K562 (cell line): ENCODE data around the gene FABP2. TPM values are rescaled to one million over a fixed set of nuclear protein-coding genes. Genes with fewer than 3 reads are reported as not detected.

Experiments used
- ATAC-seq: fragments of 200-7000 bp; cut with Tn5 transposase; 3 replicates; pipeline ENCODE4 v1.9.1; 2020; ENCODE audit warnings: moderate library complexity
- BruUV-seq: library from RNA; stranded (reverse); fragments of 400-500 nt; replicated peaks from 2 replicates; lab custom pipeline; 2021; lab: Mats Ljungman, UMichigan
- CTCF ChIA-PET: fragments of 300-600 bp; formaldehyde crosslinking; extraction: SDS; loops from one replicate; lab custom pipeline; 2021; ENCODE audit warnings: low intra/inter-chr PET ratio; lab: Yijun Ruan, JAX
- POLR2A ChIA-PET: fragments of 300-600, 350-650 bp; sonication (Branson Sonifier 250); formaldehyde crosslinking; extraction: SDS; loops from one replicate; lab custom pipeline; 2021; ENCODE audit warnings: antibody characterized with exemption, inconsistent platforms; lab: Yijun Ruan, JAX
- DNase-seq, 4 experiments: peaks; one replicate each; pipeline versions ENCODE4 v3.0.0 to v3.0.0-alpha.2; 2011 to 2018; ENCODE audit warnings: low spot score in 3 of 4, mixed read lengths in 3 of 4; ENCODE audit errors: extremely low read depth in 1 of 4
- FAIRE-seq: peaks from 2 replicates; lab custom pipeline; 2011; peaks lifted over from hg19 to GRCh38; lab: Jason Lieb, UNC
- H2AFZ ChIP-seq: 2 replicates; pipeline ENCODE4 v1.6.0; 2011; ENCODE audit warnings: low read depth, low read length, control low read depth, inconsistent platforms
- H3K27ac ChIP-seq: fragments of 200-600 bp; 3 replicates; pipeline ENCODE4 v1.8.0; 2011; ENCODE audit warnings: low read depth, mild to moderate bottlenecking, control low read depth, inconsistent platforms, low read length, moderate library complexity, mixed read lengths; ENCODE audit errors: extremely low read depth
- H3K27me3 ChIP-seq, 2 experiments: fragments of 300-600 bp in 1 of 2; 2 replicates in 1 of 2; 3 replicates in 1 of 2; pipeline versions ENCODE4 v1.6.0 to v1.8.0; 2011; ENCODE audit warnings: inconsistent platforms in 2 of 2, low read length in 2 of 2, mild to moderate bottlenecking in 1 of 2, mixed read lengths in 1 of 2, moderate library complexity in 1 of 2; ENCODE audit not compliant: control insufficient read depth in 2 of 2, insufficient read depth in 2 of 2
- H3K36me3 ChIP-seq: fragments of 300-600 bp; 3 replicates; pipeline ENCODE4 v1.8.0; 2011; ENCODE audit warnings: mild to moderate bottlenecking, low read length, inconsistent platforms; ENCODE audit not compliant: control insufficient read depth, insufficient read depth
- H3K4me1 ChIP-seq, 2 experiments: fragments of 200-600 bp in 1 of 2; replicated peaks in 1 of 2; 2 replicates in 1 of 2; 3 replicates in 1 of 2; pipeline versions ENCODE4 v1.5.1 to v1.8.0; 2011; ENCODE audit warnings: inconsistent platforms in 2 of 2, low read length in 2 of 2, mild to moderate bottlenecking in 1 of 2, mixed read lengths in 1 of 2, moderate library complexity in 1 of 2; ENCODE audit not compliant: control insufficient read depth in 2 of 2, insufficient read depth in 2 of 2
- H3K4me2 ChIP-seq: 2 replicates; pipeline ENCODE4 v1.6.1; 2011; ENCODE audit warnings: low read length, control low read depth, inconsistent platforms, mixed read lengths; ENCODE audit not compliant: insufficient read depth
- H3K4me3 ChIP-seq: fragments of 200-600 bp; sonication (generic), shearing (Covaris generic); 2 replicates; pipeline ENCODE4 v1.5.1; 2016; ENCODE audit warnings: control low read depth, inconsistent platforms
- H3K79me2 ChIP-seq: fragments of 200-600 bp; 3 replicates; pipeline ENCODE4 v1.8.0; 2011; ENCODE audit warnings: low read length, inconsistent platforms; ENCODE audit not compliant: control insufficient read depth, insufficient read depth
- H3K9ac ChIP-seq, 2 experiments: 2 replicates each; pipeline versions ENCODE4 v1.6.0 to v1.6.1; 2011; ENCODE audit warnings: low read depth in 2 of 2, low read length in 2 of 2, control low read depth in 1 of 2, inconsistent platforms in 1 of 2, mild to moderate bottlenecking in 1 of 2, mixed read lengths in 1 of 2; ENCODE audit not compliant: insufficient read depth in 1 of 2
- H3K9me1 ChIP-seq: one replicate; pipeline ENCODE4 v1.6.0; 2011; ENCODE audit warnings: inconsistent platforms, mild to moderate bottlenecking, low read length, moderate library complexity; ENCODE audit not compliant: control insufficient read depth, insufficient read depth
- H3K9me3 ChIP-seq: replicated peaks from 2 replicates; pipeline ENCODE4 v1.5.1; 2011; ENCODE audit warnings: low read depth, low read length, inconsistent platforms; ENCODE audit not compliant: control insufficient read depth, insufficient read depth
- H4K20me1 ChIP-seq: replicated peaks from 2 replicates; pipeline ENCODE4 v1.6.1; 2011; ENCODE audit warnings: low read length, inconsistent platforms, mixed read lengths; ENCODE audit not compliant: control insufficient read depth, insufficient read depth
- BMI1 ChIP-seq: fragments of 150-350 bp; IDR thresholded peaks from 2 replicates; pipeline ENCODE4 v1.6.1; 2014; ENCODE audit warnings: low read length
- CBFA2T3 ChIP-seq: fragments of 450-650 bp; IDR thresholded peaks from 2 replicates; pipeline ENCODE4 v1.6.1; 2017
- CBX1 ChIP-seq: sonication (generic); IDR thresholded peaks from 2 replicates; pipeline ENCODE4 v1.6.1; 2016; ENCODE audit warnings: antibody characterized with exemption, low read depth, mild to moderate bottlenecking
- CEBPB ChIP-seq: fragments of 450-650 bp; IDR thresholded peaks from 2 replicates; pipeline ENCODE4 v1.6.1; 2016; ENCODE audit warnings: missing genetic modification characterization, missing compliant biosample characterization
- CSDE1 ChIP-seq, 2 experiments: fragments of 450-650 bp; IDR thresholded peaks; 2 replicates each; pipeline ENCODE4 v1.6.1; 2016; ENCODE audit warnings: mild to moderate bottlenecking in 1 of 2
- HDAC3 ChIP-seq: fragments of 450-650 bp; IDR thresholded peaks from 2 replicates; pipeline ENCODE4 v1.6.1; 2018; ENCODE audit warnings: borderline replicate concordance, mild to moderate bottlenecking, moderate library complexity; ENCODE audit not compliant: partially characterized antibody
- KAT2B ChIP-seq: IDR thresholded peaks from one replicate; pipeline ENCODE4 v1.6.1; 2012; ENCODE audit warnings: low read depth, mild to moderate bottlenecking, control low read depth, inconsistent platforms, low read length, moderate library complexity
- LARP7 ChIP-seq: fragments of 450-650 bp; IDR thresholded peaks from 2 replicates; pipeline ENCODE4 v1.6.1; 2016
- LEF1 ChIP-seq: fragments of 450-650 bp; IDR thresholded peaks from 2 replicates; pipeline ENCODE4 v1.6.1; 2016; ENCODE audit warnings: mild to moderate bottlenecking
- MEF2D ChIP-seq: conservative IDR thresholded peaks from 2 replicates; pipeline ENCODE4 v1.6.1; 2016; ENCODE audit warnings: low read depth, missing genetic modification characterization, missing compliant biosample characterization
- MIER1 ChIP-seq: fragments of 450-650 bp; IDR thresholded peaks from 2 replicates; pipeline ENCODE4 v1.6.1; 2016; ENCODE audit warnings: antibody characterized with exemption, mild to moderate bottlenecking, low read depth
- RFX7 ChIP-seq: fragments of 250-450 bp; sonication (Bioruptor Pico); IDR thresholded peaks from 2 replicates; pipeline ENCODE4 v1.5.1; 2021; ENCODE audit warnings: mild to moderate bottlenecking
- RHOXF2B ChIP-seq: fragments of 250-450 bp; sonication (Bioruptor Pico); conservative IDR thresholded peaks from 2 replicates; pipeline ENCODE4 v1.5.1; 2021
- SMARCB1 ChIP-seq: IDR thresholded peaks from 2 replicates; pipeline ENCODE4 v1.6.1; 2011; ENCODE audit warnings: improper control_type of control experiment, low read depth; ENCODE audit not compliant: insufficient read length
- WGBS: fragments of 100-300 bp; shearing (Covaris generic); methylation state at CpG from one replicate; pipeline ENCODE4 v1.1.6; 2016; ENCODE audit warnings: low coverage, mixed read lengths; ENCODE audit not compliant: insufficient coverage; ENCODE audit errors: missing lambda C conversion rate; 5-methylcytosine and 5-hydroxymethylcytosine counted together
- in situ Hi-C: fragments of 300-500 bp; cut with MboI; formaldehyde crosslinking; loops from 4 replicates; pipeline ENCODE4 v1.15.0; 2018; ENCODE audit warnings: inconsistent platforms, mixed read lengths
- intact Hi-C: fragments of 100-400 bp; cut with micrococcal nuclease; formaldehyde crosslinking; loops from 2 replicates; pipeline ENCODE4 v1.14.2; 2022
- polyA plus RNA-seq, 8 experiments: library from polyadenylated mRNA; depleted of rRNA in 4 of 8; stranded (reverse) in 5 of 8; unstranded in 3 of 8; fragments of >200 nt; fragmentation: Nextera tagmentation in 2 of 8; fragmentation: Illumina TruSeq in 1 of 8; extraction: Ambion mirVana in 2 of 8; extraction: Trizol in 1 of 8; gene quantifications; 2 replicates each; pipeline versions ENCODE4 v1.2.1 to v1.2.3, GENCODE V29; 2011 to 2014; ENCODE audit warnings: inconsistent platforms in 1 of 8, missing spikeins in 1 of 8
- total RNA-seq, 7 experiments: library from RNA; depleted of rRNA in 6 of 7; stranded (reverse); fragments of >200 nt in 6 of 7; fragmentation: Illumina TruSeq in 2 of 7; extraction: Trizol in 2 of 7; gene quantifications; 2 replicates each; pipeline versions ENCODE4 v1.2.1 to v1.2.3, GENCODE V29; 2011 to 2021; ENCODE audit warnings: low replicate concordance in 1 of 7
- TF ChIP-seq, protein P1 (sequence below): fragments of 250-450 bp; sonication (Bioruptor Pico); IDR thresholded peaks from 2 replicates; pipeline ENCODE4 v1.5.0; 2021; ENCODE audit warnings: mild to moderate bottlenecking, moderate library complexity

FABP2 gene
- total and polyA plus RNA-seq, 9 of the 15 experiments (the other 6 are each of a cell fraction or from before 2014, with no cell fraction given), result not detected

DNA sequence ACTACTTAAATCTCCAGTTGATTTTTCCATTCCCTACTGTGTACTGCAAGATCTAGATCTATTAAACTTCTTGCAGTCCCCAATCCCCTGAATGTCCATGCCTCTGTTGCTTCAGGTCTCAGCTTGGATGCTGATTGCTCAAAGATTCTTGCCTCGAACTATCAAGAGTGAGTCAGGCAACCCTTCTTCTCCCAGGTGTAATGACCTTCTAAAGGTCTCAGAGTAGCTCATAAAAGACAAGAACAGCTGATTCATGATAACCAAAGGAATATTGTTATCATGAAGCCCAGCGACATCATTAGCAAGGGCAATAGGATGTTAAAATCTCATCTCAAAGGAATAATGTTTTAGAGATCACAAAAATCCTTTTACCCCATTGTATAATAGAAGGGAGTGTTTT is 6.8 kb upstream of the FABP2 start:
- Histone ChIP-seq H3K4me3 (no peak overlapping the region), H4K20me1 (no peaks in the 10 kb centered on the region), H3K79me2 (no peaks in the 10 kb centered on the region), H3K27me3 (no peaks in the 10 kb centered on the region), H3K36me3 (no peaks in the 10 kb centered on the region), H3K27ac (no peak overlapping the region), H2AFZ (no peak overlapping the region), H3K4me1 (no peaks in the 10 kb centered on the region), H3K4me2 (no peak overlapping the region), H3K9me1 (no peaks in the 10 kb centered on the region), H3K9ac (no peak overlapping the region), H3K9me3 (no peaks in the 10 kb centered on the region)
- no peak for DNase-seq
- TF ChIP-seq MEF2D (tag) (no peak), CBFA2T3 (no peak), KAT2B (no peak), RFX7 (CRISPR knock-in tag) (no peak), HDAC3 (no peak), BMI1 (no peak), LARP7 (no peak), MIER1 (no peak), LEF1 (no peak), CSDE1 (IDR thresholded peaks at IDR 0.05) (no peak), CBX1 (no peak), RHOXF2B (no peak), CEBPB (tag) (no peak), SMARCB1 (no peak)
- TF ChIP-seq, protein P1, sequence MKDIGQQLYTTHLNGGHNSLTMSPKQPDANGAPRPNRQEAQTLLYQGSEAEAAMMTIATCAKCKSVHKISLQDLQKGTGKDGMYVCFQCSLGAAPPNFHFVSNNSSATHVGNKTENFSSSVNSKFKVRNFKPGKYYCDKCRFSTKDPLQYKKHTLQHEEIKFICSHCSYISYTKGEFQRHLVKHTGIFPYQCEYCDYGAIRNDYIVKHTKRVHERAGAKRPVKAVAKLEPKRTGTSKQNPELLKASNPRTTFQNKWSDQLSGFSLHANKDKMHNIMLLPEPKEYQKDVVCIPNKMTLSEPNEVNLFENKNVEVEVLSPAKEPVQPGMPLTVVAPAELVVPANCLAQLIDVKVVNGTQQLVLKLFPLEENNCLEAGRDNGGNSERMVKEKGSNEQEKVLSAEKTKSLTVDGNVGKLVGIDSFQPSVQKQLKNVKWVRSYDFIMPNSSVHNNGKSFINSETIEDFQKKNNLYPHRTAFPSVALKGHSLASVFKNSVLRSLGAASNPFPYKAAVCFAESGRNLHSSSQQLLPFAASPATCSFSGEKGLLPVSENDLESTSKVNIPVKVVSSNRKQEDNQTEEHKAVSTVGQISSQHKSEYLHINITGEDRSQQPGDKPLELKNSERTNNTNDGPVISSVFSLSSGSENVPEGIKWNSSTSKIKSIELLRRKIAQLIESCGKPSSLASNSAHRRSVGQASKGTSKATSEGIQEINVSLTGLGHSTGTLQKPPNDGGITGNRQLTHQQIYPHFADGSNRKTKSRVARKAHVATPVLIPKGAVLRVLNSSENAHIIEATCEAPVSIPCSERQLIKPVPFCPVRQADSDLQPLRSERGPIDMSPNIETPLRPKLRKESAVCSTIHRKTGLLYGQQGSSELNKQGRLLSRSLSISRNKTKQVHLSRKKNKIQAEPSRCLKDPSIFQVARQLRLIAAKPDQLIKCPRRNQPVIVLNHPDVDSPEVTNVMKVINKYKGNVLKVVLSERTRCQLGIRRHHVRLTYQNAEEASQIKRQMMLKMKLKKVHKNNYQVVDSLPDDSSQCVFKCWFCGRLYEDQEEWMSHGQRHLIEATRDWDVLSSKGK (CRISPR knock-in tag), result no peak
- 0% methylated on average over 2 of the region's 2 CpGs for WGBS
- FAIRE-seq, result no peak
- intact Hi-C loops (no loop called here), in situ Hi-C loops (no loop called here)
- ATAC-seq, result no peak
- ChIA-PET POLR2A (no interaction called here), CTCF (no interaction called here)
- no TSS peak for BruUV-seq
